Left colon (tissue), 2 donors: Measurements from ENCODE around the gene CHPF2. TPM values are rescaled to one million over a fixed set of nuclear protein-coding genes. Genes with fewer than 3 reads are reported as not detected.

ENCODE experiments used
- ATAC-seq: fragments of 200-7000 bp; cut with Tn5 transposase; one replicate; pipeline ENCODE4 v1.9.1; 2020; ENCODE audit warnings: mild to moderate bottlenecking, moderate library complexity
- DNase-seq, 2 donors: peaks; one replicate each; pipeline ENCODE4 v3.0.0-alpha.2; 2020
- intact Hi-C, 2 donors: fragments of 100-400 bp; cut with DNase I in 1 of 2; cut with micrococcal nuclease in 1 of 2; formaldehyde crosslinking; loops; one replicate each; pipeline versions ENCODE4 v1.11.2 to v1.14.0; 2022; cut with DNase I, micrococcal nuclease
- long read RNA-seq: library from polyadenylated mRNA; unstranded; transcript quantifications from one replicate; pipeline ENCODE4 v2.0.0, GENCODE V29; 2021
- total RNA-seq, 2 donors: library from RNA; stranded (reverse); fragmentation: NEBNext Ultra II Directional; extraction: Animal tissue kit (Norgen Biotek cat#: 25700); gene quantifications; one replicate each; pipeline ENCODE4 v1.2.1, GENCODE V29; 2021
- donor health status: DM: no; HTN: no; CAD: no.
- donor health status: DM: yes; HTN: yes; CAD: no.

Gene CHPF2, protein sequence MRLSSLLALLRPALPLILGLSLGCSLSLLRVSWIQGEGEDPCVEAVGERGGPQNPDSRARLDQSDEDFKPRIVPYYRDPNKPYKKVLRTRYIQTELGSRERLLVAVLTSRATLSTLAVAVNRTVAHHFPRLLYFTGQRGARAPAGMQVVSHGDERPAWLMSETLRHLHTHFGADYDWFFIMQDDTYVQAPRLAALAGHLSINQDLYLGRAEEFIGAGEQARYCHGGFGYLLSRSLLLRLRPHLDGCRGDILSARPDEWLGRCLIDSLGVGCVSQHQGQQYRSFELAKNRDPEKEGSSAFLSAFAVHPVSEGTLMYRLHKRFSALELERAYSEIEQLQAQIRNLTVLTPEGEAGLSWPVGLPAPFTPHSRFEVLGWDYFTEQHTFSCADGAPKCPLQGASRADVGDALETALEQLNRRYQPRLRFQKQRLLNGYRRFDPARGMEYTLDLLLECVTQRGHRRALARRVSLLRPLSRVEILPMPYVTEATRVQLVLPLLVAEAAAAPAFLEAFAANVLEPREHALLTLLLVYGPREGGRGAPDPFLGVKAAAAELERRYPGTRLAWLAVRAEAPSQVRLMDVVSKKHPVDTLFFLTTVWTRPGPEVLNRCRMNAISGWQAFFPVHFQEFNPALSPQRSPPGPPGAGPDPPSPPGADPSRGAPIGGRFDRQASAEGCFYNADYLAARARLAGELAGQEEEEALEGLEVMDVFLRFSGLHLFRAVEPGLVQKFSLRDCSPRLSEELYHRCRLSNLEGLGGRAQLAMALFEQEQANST
- 10 to 100 TPM; 46.8 to 48.8 TPM for total RNA-seq
- long read RNA-seq, transcript CHPF2-201 (4 exons, 3,978 nt), result major isoform, 36 of 57 reads
- long read RNA-seq, partial matches to known transcripts, result 15 of 57 reads
- long read RNA-seq, other reads (novel, unspliced or antisense), result 6 of 57 reads

DNA sequence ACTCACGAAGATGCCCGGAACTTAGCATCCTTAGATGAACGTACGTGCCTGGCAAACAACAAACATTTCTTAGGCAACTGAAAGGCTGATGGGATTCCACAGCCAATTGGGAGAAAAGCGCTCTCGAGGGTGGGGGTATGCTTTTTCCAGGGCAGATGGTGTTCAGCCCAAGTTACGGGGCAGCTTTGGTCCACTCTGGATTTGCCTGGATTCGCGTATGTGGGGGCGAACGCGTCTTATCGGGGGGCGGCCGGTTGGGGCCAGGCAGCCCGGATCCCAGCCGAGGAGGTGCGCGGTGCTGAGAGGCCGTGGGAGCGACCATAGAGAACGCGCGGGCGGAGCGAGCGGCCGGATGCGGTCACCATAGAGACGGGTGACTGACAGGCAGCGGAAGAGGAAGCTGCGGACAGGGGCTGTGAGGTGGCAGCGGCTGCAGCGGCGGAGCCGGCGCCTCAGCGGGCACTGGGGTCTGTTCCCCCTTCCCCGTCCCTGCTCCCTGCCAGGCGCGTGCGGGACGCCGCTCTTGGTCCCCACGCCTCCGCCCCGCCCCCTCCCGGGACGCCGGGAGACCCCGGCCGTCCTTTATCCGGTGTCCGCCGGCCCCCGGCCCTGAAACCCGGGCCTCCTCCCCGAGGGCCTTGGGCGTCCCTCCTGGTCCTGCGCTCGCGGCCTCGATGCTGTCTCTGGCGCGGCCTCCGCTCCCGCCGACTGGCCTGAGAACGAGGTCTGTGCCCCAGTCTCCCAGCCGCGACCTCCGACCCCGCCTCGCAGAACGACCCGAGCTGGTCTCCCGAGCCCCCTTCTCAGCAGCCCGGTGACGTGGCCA is at the start of gene CHPF2:
Gene CHPF2 (plus strand): TSS at position 393 of the 826 bp plus-strand sequence. CDS start 1,529 bp downstream, outside the sequence.
- intact Hi-C loops, result no loop called here
- DNase-seq, result peak; percentile 94 to 96
- peak; percentile 84 for ATAC-seq

DNA sequence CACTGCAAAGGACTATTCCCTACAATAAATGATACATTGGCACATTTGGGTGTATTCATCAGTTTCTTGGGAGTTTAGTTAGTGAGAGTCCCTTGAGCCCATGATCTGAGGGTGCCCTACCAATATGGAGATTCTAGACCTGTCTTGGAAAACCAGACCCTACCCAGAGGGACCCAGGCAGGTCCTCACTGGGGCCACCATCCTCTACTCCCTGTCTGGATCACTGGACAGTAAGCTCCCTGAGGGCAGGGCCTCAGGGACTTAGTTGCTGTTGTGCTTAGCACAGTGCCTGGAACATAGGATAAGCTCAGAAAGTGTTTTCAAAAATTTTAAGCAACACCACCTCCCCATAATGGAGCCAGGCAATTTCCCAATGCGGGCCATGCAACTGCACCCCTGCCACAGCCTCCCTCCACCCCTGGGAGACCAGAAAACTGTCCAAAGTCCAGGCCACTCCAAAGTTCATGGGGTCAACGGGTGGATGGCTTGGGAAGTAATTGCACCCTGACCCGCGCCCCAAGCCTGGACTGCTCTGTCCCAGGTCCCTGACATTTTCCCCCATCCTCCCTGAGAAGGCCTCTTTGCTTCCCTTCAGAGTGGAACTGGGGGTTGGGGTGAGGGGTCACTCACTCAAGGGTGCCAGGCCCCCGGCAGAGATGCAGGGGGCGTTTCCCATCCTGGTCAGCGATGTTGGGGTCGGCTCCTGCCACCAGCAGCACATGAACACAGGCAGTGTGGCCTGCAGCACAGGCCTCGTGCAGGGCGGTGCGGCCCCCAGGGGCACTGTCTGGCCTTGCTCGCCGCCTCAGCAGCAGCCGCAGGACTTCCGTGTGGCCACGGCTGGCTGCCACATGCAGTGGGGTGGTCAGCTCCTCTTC is 46.3 kb upstream of the CHPF2 start:
- no peak for DNase-seq
- ATAC-seq, result no peak
- intact Hi-C loops, result no loop called here

DNA sequence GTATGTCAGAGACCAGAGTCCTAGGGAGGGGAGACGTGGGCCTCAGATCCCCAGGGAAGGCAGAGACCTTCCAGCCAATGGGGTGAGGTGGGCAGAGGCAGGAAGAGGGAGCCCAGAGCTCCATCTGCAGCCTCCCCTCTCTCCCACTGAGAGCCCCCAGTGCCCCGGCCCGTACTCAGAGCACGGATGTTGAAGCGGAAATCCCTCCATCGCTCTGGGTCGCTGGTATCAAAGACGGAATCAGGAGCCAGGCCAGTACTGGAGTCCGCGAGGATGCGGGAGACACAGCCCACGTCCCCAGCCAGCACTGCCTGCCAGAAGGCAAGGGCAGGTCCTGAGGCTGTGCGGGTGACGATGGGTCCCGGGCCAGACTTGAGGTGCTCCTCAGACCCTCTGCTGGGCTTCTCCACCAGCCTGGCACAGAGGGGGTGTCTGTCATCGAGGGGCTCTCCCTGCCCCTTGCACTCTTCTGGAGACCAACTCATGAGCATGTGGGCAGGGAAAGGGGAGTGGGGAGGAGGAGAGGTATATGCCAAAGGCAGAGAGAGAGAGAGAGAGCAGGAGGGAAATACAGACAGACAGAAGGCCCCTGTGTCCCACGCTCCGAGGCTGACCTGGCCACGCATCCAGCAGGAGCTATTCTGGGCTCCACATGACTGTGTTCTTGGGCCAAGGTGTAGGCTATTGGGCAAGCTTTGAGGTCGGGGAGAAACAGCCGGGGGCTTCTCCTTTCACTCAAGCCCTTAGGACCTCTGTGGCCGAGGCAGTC is 45.5 kb upstream of the CHPF2 start, which contains the start of gene ASB10:
Gene ASB10 (minus strand): TSS at position 611 of the 769 bp plus-strand sequence. CDS start 120 bp downstream, at position 491.
- DNase-seq, result no peak
- no peak for ATAC-seq
- intact Hi-C loops, result no loop called here

DNA sequence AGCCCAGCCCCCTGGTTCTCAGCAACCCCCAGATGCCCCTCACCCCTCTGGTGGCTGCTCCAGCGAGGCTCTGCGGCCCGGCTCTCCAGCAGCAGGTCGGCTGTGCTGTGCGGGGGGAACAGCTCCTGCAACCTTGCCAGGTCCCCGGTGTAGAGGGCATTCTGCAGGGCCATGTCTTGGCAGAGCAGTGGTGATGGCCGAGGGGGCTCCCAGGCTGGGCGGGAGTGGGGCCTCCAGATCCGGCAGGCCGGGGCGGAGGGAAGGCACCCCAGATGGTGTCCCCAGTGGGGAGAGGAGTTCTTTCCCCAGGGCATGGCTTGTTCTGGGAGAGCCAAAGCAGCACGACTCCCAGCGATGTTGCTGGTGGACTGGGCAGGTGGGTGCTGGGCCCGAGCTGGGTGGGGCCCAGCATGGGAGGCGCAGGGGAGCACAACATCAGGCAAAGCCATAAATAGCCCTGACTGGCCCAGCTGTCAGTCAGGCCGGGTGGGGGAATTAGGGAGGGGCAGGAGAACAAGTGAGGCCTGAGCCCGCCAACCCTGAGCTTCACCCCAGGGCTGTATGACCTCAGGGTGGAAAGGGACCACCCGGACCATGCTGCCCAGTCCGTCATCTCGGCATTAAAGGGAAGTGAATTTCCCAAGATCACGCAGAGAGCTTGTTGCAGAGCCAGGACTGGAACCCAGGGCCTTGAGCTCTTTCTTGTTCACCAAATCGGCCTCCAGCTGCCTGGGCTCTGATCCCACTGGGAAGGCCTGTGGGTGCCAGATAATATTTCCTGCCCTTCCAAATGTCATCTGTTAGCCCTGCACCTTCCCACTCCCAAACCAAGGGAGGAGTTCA is 44.7 kb upstream of the CHPF2 start:
- ATAC-seq, result no peak
- no peak for DNase-seq
- intact Hi-C loops, result loop anchor here in 1 of 2 donors (2.0 kb wide), 1 partner anchor 33 kb away; no protein-coding TSS in a partner anchor

DNA sequence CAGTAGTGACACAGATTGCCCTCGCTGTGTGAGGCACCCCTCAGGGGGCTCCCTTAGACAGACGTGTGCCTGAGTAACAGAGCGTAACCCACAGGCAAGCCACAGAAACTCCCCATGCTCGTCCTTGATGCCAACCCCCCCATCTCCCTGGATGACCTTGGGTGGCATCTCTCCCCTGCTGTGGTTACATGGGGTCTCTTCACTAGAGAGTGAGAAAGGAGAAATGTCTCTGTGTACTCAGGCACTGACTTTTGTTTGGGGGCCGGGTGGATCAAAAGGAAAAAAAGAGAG is 44.1 kb upstream of the CHPF2 start:
- DNase-seq, result no peak
- ATAC-seq, result no peak
- intact Hi-C loops, result loop anchor here in 1 of 2 donors (2.0 kb wide), 1 partner anchor 33 kb away; no protein-coding TSS in a partner anchor

DNA sequence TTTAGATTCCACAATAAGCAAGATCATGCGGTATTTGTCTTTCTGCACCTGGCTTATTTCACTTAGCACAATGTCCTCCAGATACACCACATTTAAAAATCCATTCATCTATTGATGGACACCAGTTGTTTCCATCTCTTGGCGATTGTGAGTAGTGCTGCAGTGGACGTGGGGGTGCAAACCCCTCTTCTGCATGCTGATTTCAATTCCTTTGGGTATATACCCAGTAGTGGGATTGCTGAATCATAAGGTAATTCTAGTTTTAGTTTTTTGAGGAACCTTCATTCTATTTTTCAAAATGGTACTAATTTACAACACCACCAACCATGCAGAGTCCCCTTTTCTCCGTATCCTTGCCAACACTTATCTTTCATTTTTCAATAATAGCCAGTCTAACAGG is 43.2 kb upstream of the CHPF2 start:
- no peak for ATAC-seq
- intact Hi-C loops, result loop anchor here in 1 of 2 donors (2.0 kb wide), 1 partner anchor 34 kb away; no protein-coding TSS in a partner anchor
- no peak for DNase-seq

DNA sequence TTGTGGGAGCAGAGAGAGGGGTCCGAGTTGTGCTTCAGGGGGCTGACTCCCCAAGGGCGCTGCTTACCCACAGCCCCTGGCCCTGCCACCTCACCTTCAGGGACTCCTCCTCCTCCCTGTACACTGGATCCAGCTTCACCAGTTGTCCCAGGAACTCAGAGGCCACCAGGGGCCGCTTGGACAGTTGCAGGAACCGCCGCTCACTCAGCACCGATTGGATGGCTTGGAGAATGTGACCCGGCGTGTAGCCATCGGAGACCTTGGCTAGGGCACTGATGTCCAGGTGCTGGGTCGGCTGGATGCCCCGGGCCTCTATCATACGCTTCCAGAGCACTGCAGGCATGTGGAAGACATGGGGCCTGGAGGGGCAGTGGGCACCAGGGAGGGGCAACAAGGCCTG is 40.7 kb upstream of the CHPF2 start:
- ATAC-seq (no peak), DNase-seq (no peak)
- intact Hi-C loops, result no loop called here

DNA sequence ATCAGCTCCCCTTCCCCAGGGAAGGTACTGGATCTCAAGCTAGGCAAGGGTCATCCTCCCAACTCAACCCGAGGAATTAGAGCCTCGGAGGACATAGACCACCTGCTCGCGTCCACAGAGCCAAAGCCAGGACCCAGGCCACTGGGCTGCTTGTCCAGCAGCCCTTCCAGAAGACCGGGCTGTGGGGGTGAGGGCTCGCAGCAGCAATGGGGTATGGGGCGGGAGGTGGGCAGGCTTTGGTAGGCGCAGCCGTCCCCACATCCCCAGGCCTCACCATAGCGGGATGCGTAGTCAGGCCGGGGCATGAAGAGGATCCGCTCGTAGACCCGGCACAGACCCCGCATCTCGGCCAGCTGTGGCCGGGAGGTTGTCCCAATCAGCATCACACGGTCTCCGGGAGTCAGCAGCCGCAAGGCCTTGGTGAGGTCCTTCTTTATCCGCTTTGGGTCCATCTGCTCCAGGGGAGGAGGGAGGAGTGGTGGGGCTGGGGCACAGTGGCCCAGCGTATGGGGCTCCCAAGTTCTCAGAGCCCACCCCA is 40.2 kb upstream of the CHPF2 start:
- DNase-seq (no peak), ATAC-seq (no peak)
- intact Hi-C loops, result no loop called here

DNA sequence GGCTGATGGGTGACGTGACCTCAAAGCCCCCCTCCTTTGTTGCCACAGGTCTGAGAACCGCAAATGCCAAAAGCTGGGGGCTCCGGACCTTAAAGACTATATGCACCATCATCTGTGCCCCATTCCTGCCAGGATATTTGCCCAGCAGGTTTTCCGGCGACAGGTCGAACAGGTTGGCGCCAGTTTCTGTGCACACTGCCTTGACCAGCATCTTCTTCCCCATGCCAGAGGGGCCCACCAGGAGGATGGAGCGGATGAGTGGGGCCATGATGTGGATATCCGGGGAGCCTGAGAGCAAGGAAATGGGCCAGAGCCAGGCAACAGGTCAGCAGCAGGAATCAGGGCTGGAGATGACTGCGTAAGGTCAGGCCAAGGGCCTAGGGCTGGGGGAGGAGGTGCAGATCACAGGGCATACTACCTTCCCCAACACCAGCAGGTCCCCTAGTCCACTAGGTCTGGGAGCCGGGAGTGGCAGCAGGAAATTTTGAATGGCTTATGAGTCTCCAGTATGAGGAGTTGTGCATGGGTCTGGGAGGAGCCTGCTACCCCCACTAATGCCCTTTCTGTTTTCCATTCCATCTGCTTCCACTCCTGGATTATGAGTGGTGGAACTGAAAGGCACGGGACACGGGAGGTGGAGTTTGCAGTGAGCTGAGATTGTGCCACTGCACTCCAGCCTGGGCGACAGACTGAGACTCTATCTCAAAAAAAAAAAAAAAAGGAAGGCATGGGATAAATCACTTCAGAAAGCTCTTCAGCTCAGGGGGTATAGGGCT is 38.9 kb upstream of the CHPF2 start:
- no peak for DNase-seq
- ATAC-seq, result no peak
- intact Hi-C loops, result no loop called here

DNA sequence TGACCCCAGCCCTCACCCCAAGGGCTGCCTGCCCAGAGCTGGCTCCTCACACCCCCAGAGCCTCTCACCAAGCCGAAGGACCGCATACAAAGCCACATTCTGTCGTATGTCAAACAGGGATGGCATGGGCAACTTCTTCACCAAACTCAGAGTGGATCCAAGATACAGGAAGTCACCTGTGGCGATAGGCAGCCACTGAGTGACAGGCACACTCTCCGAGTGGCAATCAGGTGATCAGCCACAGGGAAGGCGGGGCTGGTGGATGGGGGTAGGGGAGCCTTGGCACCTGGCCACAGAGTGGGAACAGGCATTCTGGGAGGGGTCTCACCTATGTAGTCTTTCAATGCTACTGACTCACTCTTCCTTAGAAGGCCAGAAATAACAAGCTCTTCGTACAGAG is 38.1 kb upstream of the CHPF2 start:
- DNase-seq, result no peak
- intact Hi-C loops, result no loop called here
- ATAC-seq, result no peak

DNA sequence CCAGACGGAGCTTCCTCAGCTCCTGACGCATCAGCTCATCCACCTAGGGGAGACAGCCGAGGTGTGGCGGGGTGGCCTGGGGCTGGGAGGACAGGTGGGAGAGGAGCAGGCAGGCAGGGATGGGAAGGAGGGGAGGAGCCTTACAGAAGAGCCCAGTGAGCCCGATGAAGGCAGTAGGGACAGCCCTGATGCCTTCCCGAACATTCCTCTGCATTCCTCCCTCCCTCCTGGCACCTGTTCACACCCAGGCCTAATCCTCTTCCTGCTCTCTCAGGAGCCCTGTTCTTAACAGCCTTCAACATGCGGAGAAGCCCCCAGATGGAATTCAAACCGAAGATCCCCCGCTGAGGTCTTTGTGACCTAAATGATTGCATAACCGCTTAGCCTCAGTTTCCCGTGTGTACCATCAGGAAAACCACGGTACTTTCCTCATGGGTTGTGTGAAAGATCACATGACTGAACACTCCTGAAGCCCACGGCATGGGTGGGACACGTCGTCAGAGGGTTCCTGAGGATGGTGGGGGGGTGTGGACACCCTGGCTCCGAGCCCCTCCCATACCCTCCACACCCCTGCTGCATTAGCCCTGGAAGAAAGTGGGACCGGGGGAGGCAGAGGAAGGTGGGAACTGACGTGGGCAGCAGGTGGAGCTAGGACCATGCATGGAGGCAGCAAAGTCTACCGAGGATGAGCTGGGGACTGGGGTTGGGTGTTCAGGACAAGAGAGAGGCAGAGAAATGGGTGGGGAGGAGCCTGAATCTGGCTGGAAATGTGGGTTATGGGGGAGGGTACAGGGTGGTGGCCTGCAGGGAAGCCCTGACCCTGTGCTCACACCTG is 36.5 kb upstream of the CHPF2 start:
- ATAC-seq, result no peak
- no peak for DNase-seq
- intact Hi-C loops, result no loop called here

DNA sequence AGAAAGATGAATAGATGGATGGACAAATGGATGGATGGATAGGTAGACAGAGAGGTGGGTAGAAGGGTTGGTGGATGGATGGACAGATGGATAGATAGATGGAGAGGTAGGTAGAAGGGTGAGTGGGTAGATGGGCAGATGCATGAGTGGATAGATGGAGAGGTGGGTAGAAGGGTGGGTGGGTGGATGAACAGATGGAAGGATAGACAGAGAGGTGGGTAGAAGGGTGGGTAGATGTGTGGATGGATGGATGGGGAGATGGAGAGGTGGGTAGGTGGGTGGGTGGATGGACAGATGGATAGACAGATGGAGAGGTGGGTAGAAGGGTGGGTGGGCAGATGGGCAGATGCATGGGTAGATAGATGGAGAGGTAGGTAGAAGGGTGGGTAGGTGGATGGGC is 34.4 kb upstream of the CHPF2 start:
- ATAC-seq (no peak), DNase-seq (no peak)
- intact Hi-C loops, result no loop called here

DNA sequence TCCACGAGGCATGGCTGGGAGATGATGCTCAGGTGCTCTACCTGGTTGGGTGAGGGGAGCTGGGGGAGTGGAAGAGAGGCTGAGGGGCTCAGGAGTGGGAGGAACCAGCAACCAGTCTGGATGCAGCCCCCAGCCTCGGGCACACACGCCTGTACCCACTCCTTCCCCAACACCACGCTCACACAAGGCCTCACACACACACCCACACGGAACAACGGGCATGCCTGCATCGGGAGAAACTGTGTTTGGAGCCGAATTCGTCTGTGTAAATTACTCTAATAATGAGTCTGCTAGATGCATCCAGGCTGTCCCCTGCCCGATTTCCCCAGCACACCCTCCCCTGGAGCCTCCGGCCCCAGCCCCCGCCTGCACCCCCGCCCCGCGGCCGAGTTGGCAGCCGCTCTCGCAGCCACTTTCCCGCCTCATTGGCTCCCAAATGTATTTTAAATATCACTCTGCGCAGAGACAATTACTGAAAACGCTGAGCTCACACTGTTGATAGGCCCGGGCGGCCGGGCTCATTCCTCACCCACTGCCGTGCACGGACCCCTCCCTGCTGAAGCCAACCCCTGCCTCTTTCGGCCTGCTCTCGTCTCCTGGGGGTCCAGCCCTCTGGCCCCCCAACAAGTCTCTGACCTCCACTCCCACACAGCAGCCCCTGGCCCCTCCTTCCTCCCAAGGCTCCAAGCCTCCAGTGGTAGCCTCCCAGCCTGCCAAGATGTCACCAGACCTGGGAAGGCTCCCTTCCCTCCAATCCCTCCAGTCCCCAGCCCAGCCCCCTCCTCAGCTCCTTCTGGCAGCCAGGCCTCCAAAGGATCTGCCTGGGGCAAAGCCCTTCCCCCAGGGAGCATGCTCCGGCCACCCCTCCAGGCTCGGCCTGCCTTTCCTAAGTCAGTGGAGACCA is 33.1 kb upstream of the CHPF2 start:
- no peak for ATAC-seq
- intact Hi-C loops, result no loop called here

DNA sequence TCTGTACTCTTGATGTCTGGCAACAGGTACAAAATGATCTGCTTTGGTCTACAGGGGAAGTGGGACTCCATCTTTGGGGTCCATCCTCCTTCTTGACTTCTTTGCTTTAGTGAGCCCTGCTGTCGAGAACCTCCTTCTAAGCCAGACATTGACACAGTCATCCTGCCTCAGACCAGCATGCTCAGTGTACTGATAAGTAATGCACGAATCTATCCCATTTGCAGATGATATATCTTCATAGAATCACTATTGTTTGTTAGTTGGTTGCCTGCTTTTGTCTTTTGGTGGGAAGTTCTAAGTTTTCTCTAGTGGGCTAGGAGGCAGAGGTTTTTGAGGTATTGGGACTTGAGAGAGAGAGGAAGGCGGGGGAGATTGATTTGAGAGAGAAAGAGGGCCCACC is 30.9 kb upstream of the CHPF2 start:
- intact Hi-C loops, result no loop called here
- ATAC-seq, result no peak
- no peak for DNase-seq

More for the DNA sequence above, 33.1 kb upstream of the CHPF2 start:
- no peak for DNase-seq
